K562 treated with DMSO at 1 percent for 48 hours (cell line): Measurements from ENCODE around the gene PLEKHH1. TPM values are rescaled to one million over a fixed set of nuclear protein-coding genes. Genes with fewer than 3 reads are reported as not detected.

Source experiments
- total RNA-seq: library from RNA; unstranded; fragments of 300-600 nt; gene quantifications from 2 replicates; pipeline ENCODE4 v1.2.3, GENCODE V29; 2022; ENCODE audit warnings: low replicate concordance; ENCODE audit errors: extremely low read depth

PLEKHH1 gene
- not detected in 2 replicates for total RNA-seq

GRCh38 chr14:67532998-67533753 is at the start of gene PLEKHH1:
Gene PLEKHH1 (plus strand): TSS chr14:67533290. CDS start chr14:67541868, 8,578 bp downstream.

GRCh38 chr14:67487937-67488893 is 44.9 kb upstream of the PLEKHH1 start, which contains the start of gene TMEM229B:
Gene TMEM229B (minus strand): TSS chr14:67488721. CDS start chr14:67473923, 14,798 bp downstream.

GRCh38 chr14:67599698-67600561 is 66.8 kb downstream of the PLEKHH1 start, which contains the start of gene PIGH:
Gene PIGH (minus strand): TSS chr14:67600268. CDS start chr14:67600203, 65 bp downstream.

GRCh38 chr14:67619446-67620216 is 86.5 kb downstream of the PLEKHH1 start, which contains the start of gene ARG2:
Gene ARG2 (plus strand): TSS chr14:67619920. CDS start chr14:67619978, 58 bp downstream.

Other genes with a start within 250 kb of the PLEKHH1 start
- gene ATP6V1D, start 173.5 kb upstream of the PLEKHH1 start, total RNA-seq: not detected in 2 replicates
- gene EIF2S1, start 173.0 kb upstream of the PLEKHH1 start, total RNA-seq: not detected in 2 replicates
- not detected in 2 replicates for gene PLEK2, start 121.1 kb upstream of the PLEKHH1 start, total RNA-seq
- gene TMEM229B, start 44.6 kb upstream of the PLEKHH1 start, total RNA-seq: not detected in 2 replicates
- not detected in 2 replicates for gene PIGH, start 67.0 kb downstream of the PLEKHH1 start, total RNA-seq
- gene ARG2, start 86.6 kb downstream of the PLEKHH1 start, total RNA-seq: not detected in 2 replicates
- gene VTI1B, start 141.3 kb downstream of the PLEKHH1 start, total RNA-seq: not detected in 2 replicates
- gene RDH11, start 162.5 kb downstream of the PLEKHH1 start, total RNA-seq: not detected in 2 replicates
- gene RDH12, start 168.6 kb downstream of the PLEKHH1 start, total RNA-seq: not detected in 2 replicates